Activated CD8-positive, alpha-beta memory T cell treated with anti-CD3 and anti-CD28 coated beads for 36 hours (primary cell): Measurements from ENCODE around the gene PLIN5. TPM values are rescaled to one million over a fixed set of nuclear protein-coding genes. Genes with fewer than 3 reads are reported as not detected.

Experiments
- CTCF ChIA-PET: fragments of 350-600 bp; sonication (Branson Sonifier 250); formaldehyde crosslinking; loops from one replicate; lab custom pipeline; 2021; ENCODE audit warnings: antibody characterized with exemption; lab: Charles Lee
- POLR2A ChIA-PET: fragments of 350-600 bp; sonication (Branson Sonifier 250); formaldehyde crosslinking; loops from one replicate; lab custom pipeline; 2021; ENCODE audit warnings: antibody characterized with exemption; lab: Charles Lee
- total RNA-seq, 2 experiments: library from RNA; stranded (reverse); gene quantifications; one replicate each; pipeline ENCODE4 v1.2.3, GENCODE V29; 2021

Gene PLIN5
- total RNA-seq, 2 experiments from 2014 or later = not detected

DNA sequence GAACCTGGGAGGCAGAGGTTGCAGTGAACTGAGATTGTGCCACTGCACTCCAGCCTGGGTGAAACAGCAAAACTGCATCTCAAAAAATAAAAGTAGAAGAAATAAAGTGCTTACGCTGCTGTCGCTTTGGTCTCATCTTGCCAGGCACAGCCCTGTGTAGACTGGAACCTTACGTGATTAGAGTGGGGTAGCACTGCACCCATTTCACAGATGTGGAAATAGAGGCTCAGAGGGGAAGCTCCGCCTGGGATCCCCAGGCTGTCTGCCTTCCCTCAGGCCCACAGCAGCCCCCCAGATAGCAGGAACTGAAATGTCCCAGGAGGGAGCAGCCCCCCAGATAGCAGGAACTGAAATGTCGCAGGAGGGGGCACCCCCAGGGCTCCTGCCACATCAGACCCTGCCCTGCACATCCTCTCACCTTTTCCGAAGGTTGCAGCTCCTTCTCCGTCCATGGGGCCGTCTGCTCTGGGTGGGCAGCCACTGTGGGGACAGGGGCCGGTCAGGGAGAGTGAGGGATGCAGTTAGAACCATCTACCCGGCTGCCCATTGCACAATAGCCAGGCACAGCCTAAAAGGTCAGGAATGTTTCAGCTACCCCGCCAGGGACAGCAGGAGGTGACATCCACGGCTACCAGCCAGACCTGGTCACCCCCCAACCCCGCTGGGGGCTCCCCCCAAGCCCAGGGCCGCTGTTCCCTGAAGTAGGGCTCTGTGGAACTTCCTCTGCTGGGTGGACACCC is 18.7 kb downstream of the PLIN5 start:
- CTCF ChIA-PET = no interaction called here
- POLR2A ChIA-PET = no interaction called here

DNA sequence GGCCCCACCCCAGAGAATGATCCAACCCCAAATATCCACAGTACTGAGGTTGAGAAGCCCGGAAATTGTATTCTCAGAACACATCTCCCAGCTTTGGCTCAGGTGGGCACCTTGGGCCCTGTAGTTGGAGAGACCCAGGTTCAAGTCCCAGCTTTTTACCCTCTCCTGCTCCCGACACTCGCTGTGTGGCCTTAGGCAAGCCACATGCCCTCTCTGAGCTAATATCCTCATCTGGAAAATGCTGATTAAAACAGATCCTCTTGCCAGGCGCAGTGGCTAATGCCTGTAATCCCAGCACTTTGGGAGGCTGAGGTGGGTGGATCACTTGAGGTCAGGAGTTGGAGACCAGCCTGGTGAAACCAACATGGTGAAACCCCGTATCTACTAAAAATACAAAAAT is 19.3 kb downstream of the PLIN5 start:
- CTCF ChIA-PET = no interaction called here
- POLR2A ChIA-PET = no interaction called here

DNA sequence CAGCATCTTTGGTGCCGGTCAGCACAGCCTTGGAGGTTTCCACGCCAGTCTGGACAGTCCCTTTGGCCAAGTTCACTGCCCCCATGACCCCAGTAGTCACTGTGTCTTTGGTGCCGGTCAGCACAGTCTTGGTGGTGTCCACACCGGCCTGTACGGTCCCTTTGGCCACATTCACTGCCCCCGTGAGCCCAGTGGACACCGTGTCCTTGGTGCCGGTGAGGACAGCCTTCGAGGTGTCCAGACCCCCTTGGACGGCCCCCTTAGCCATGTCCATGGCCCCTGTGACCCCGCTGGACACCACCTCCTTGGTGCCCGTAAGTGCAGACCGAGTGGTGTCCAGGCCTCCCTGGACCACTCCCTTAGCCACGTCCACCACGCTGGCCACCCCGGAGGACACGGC is 21.8 kb downstream of the PLIN5 start:
- CTCF ChIA-PET = no interaction called here
- POLR2A ChIA-PET = no interaction called here

DNA sequence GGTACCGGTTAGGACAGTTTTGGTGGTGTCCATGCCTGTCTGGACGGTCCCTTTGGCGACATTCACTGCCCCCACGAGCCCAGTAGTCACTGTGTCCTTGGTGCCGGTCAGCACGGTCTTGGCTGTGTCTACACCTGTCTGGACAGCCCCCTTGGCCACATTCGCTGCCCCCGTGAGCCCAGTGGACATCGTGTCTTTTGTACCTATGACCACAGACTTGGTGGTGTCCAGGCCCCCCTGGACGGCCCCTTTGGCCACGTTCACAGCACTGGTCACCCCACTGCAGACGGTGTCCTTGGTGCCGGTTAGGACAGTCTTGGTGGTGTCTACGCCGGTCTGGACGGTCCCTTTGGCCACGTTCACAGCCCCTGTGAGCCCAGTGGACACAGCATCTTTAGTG is 23.0 kb downstream of the PLIN5 start:
- CTCF ChIA-PET = no interaction called here
- POLR2A ChIA-PET = no interaction called here

DNA sequence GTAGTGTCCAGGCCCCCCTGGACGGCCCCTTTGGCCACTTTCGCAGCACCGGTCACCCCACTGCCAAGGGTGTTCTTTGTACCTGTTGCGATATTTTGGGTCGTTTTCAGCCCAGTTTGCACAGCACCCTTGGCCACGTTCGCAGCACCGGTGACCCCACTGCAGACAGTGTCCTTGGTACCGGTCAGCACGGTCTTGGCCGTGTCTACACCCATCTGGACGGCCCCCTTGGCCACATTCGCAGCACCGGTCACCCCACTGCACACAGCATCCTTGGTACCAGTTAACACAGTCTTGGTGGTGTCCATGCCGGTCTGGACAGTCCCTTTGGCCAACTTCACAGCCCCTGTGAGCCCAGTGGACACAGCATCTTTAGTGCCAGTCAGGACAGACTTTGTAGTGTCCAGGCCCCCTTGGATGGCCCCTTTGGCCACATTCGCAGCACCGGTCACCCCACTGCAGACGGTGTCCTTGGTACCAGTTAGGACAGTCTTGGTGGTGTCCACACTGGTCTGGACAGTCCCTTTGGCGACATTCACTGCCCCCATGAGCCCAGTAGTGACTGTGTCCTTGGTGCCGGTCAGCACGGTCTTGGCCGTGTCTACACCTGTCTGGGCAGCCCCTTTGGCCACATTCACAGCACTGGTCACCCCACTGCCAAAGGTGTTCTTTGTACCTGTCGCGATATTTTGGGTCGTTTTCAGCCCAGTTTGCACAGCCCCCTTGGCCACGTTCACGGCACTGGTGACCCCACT is 23.5 kb downstream of the PLIN5 start:
- POLR2A ChIA-PET = no interaction called here
- CTCF ChIA-PET = no interaction called here

DNA sequence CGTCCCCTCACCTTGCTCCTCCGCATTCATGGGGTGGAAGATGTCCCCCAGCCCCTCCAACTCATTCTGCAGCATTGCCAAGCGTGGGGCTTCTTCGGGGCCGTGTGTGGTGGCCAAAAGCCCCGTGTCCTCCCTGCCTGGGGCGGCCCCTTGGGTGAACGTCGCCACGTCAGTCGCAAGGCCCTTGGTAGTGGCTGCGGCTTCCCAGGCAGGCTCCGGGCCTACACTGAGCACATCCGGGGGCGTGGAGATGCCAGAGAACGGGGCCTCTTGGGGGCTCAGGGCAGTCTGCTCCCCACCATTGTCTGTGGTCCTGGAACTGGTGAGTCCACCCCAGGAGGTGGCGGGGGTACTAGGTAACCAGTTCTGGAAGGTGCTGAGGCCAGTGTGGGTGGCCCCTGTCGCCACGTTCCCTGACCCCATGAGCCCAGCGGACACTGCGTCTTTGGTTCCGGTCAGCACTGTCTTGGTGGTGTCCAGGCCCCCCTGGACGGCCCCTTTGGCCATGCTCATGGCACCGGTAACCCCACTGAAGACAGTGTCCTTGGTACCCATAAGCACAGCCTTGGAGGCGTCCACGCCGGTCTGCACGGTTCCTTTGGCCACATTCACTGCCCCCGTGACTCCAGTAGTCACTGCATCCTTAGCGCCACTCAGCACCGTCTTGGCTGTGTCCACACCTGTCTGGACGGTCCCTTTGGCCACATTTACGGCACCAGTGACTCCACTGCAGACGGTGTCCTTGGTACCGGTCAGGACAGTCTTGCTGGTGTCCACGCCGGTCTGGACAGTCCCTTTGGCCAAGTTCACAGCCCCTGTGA is 24.4 kb downstream of the PLIN5 start:
- ChIA-PET POLR2A (no interaction called here), CTCF (interaction anchor here (1.2 kb wide), 1 partner anchor 13 kb away, joined by 3 read pairs; no protein-coding TSS in a partner anchor)

DNA sequence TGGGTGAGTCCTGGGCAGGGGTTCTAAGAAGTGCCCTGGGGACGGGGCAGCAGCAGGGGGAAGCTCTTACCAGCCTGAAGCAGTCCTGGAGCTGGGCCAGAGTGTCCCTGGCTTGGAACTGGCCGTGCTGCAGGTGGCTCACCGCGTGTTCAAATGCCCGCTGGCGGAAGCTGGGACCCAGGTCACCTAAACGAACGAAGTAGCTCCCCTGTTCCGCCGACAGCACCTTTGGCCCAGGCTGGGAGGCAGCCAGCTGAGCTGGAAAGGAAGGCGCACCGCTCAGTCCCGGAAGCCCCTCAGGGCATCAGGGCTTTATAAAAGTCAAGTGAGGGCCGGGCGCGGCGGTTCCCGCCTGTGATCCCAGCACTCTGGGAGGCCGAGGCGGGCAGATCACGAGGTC is 26.3 kb downstream of the PLIN5 start:
- ChIA-PET CTCF (no interaction called here), POLR2A (no interaction called here)

DNA sequence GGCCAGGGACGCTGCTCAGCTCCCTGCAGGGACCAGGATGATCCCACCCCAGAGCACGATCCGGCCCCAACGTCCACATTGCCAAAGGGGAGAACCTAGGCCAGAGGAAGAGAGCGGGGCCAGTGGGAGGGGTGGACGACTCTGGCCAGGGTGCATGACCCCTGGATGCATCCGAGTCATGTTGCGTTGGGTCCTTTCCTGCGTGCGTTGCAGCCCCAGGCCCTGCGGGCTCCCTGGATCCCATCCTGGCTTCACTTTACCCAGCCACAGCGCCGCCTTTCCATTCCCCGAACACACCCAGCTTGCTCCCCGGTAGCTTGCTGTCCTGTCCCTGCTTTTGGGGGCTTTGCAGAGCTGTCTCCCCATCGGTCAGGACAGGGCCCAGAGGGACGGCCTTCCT is 27.2 kb downstream of the PLIN5 start:
- CTCF ChIA-PET = no interaction called here
- POLR2A ChIA-PET = interaction anchor here (0.6 kb wide), 1 partner anchor 254 kb away, joined by 3 read pairs; no protein-coding TSS in a partner anchor

DNA sequence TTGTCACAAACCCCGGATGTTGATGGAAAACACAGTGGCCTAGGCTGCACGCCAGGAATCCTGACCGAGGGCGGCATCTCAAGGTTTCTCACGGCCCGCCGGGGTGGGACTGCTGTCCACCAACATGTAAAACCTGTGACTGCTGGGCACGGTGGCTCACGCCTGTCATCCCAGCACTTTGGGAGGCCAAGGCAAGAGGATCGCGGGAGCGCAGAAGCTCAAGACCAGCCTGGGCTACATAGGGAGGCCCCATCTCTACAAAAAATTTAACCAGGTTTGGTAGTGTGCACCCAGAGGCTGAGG is 27.9 kb downstream of the PLIN5 start:
- POLR2A ChIA-PET = no interaction called here
- CTCF ChIA-PET = no interaction called here

DNA sequence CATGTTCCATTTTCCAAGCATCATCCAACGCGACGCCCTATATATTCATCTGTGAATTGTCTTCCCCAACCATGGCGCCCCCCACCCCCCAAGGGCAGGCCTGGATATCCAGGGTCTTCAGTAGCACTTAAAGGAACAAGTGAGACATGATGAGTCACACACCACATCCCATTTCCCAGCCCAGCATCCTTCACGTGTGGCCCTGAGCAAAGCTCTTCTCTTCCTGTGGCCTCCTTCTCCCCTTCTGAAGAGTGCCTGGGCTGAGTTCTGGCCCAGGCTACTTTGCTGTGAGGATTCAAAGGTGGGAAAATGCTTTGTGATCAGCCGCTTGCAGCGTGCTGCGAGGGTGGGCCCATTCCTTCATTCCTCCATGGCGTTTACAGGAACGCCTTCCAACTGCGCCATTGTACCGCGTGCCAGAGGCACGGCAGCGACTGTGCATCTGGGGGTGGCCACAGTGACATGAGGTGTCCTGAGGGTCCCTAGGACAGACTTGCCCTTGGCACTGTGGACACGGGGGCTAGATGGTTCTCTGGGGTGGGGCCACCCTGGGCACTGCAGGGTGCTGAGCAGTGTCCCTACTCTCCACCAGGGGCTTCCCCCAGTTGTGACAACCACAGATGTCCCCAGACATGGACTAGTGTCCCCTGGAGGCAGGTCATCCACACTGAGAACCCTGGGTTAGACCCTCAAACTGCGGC is 28.4 kb downstream of the PLIN5 start:
- POLR2A ChIA-PET = no interaction called here

DNA sequence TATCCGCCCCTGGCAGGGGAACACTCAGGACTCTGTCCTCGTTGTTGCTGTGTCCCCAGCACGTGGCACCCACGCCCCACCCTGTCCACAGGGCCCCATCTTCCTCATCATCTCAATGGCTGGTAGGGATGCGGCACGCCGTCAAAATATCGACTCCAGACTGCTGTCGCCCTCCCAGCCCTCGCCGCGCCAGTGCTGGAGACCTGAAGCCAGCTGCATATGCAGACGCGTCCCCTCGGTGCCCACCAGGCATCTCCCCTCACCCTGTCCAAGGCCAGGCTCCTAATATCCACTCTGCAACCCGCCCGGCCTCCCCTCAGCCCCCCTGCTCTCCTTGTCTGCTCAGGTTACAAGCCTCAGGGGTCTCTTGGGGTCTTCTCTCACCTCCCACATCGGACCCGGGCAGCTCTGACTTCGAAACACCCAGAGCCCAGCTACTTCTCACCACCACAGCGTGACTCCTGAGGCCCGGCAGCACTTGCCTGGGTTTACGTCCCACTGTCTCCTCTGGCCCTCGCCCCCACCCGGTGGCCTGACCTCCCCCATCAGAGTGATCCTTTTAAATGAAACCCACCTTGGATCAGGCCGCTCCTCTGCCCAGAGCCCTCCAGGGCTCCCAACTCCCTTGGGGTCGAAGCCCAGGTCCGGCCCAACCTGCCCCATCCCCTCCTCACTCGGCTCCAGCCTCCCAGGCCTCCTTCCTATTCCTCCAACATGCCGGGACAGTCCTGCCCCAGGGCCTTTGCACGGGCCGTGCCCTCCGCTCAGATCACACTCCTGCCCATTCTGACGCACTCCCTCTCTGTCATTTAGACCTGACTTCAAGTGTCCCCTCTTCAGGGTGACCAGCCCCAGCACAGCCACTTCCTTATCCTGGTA is 29.2 kb downstream of the PLIN5 start:
- ChIA-PET CTCF (no interaction called here), POLR2A (no interaction called here)

More for the DNA sequence above, 28.4 kb downstream of the PLIN5 start:
- CTCF ChIA-PET = no interaction called here

DNA sequence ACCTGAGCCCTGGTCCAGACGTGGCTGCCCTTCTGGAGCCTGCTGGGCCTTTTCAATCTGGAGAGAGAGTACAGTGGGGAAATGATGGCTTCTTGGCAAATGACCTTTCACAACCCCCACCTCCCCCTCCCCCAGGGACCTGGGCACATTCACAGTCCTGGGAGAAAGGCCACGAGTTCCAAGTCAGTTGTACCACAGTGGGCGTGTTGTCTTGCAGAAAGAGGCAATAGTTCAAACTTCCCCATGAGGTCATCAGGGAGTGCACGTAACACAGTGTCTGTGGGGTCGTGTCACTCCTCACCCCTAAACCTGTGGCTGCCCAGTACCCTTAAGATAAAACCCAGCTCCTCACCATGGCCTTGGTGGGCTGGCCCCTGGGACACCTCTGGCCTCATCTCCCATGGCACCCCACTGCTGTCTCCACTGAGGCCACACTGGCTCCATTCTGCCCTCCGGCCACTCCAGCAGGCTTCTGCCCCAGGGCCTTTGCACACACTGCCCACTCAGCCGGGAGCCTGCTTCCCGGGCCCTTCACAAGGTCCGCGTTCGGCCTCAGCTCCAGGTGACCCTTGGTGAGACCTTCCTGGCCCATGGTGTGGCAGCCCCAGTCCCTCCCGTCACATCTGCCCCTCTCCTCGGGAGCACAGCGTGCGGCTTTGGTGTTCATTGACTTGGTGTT is 30.0 kb downstream of the PLIN5 start:
- ChIA-PET POLR2A (interaction anchor here (0.6 kb wide), 1 partner anchor 26 kb away, joined by 4 read pairs; no protein-coding TSS in a partner anchor), CTCF (no interaction called here)

DNA sequence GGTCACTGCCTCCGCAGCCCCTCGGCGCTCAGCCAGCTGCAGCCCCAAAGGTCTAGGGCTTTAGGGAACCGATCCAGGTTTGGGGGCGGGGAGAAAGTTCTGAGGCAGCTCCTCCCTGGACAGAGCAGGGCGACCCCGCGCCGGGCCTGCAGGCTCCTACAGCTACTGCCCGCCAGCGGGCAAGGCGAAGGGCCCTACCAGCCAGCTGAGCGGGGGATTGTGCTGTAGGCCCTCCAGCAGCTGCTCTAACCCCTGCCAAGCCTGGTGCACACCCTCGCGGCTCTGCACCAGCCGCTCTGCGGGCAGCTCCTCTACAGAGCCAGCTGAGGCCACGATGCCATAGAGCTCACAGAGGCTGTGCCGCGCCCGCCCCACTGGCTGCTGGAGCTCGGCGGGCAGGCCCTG is 30.7 kb downstream of the PLIN5 start:
- ChIA-PET POLR2A (no interaction called here), CTCF (no interaction called here)

DNA sequence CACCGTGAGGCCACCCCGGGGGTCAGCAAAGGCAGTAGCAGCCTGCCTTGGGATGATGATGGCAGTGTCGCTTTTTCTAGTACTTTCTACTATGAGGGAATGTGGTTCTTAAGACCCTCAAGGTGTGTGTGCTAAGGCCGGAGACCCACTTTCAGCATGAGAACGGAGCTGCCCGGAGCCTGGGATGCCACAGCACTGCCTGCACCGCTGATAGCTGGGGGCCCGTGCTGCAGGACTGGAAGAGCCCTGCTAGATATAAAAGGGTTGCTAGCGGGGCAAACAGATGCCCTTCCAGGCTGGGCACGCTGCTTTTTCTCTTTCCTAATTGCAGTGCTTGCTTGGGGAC is 31.2 kb downstream of the PLIN5 start:
- ChIA-PET CTCF (interaction anchor here (0.6 kb wide), 1 partner anchor 1371 kb away, joined by 4 read pairs; no protein-coding TSS in a partner anchor), POLR2A (no interaction called here)

DNA sequence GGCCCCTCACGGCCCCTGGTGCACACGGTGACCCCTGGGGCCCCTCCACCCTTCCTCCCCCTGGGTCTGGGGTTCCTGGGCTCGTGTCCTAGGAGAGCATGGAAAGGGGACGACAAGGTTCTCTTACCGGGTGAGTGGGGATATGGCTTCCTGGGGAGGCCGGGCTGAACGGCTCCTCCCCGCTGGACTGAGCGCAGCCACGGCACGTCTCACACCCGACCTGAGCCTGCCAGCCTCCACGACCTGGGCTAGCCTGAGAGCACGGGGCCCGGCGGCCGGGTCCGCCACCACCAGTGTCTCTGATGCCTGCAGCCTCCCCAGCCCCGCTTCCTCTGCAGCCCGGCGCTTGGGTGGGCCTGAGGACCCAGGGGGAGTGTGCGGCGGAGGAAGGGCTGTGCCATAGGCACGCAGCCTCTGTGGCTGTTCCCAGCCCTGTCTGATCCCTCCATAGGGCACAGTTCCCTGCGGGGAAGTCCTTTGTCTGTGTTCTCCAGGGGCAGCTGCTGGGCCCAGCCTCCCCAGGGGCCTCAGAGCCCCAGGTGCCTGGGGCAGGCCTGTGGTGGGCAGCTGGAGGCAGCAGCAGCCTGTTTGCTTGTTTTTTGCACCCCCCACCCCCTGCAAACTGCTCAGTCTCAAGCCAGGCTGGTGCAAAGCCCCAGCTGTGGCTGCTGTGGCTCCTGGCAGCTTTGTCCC is 31.7 kb downstream of the PLIN5 start:
- POLR2A ChIA-PET = no interaction called here
- CTCF ChIA-PET = interaction anchor here (0.6 to 1.9 kb wide), 3 partner anchors 22 to 1371 kb away, joined by 3 to 5 read pairs (median 4); no protein-coding TSS in a partner anchor

DNA sequence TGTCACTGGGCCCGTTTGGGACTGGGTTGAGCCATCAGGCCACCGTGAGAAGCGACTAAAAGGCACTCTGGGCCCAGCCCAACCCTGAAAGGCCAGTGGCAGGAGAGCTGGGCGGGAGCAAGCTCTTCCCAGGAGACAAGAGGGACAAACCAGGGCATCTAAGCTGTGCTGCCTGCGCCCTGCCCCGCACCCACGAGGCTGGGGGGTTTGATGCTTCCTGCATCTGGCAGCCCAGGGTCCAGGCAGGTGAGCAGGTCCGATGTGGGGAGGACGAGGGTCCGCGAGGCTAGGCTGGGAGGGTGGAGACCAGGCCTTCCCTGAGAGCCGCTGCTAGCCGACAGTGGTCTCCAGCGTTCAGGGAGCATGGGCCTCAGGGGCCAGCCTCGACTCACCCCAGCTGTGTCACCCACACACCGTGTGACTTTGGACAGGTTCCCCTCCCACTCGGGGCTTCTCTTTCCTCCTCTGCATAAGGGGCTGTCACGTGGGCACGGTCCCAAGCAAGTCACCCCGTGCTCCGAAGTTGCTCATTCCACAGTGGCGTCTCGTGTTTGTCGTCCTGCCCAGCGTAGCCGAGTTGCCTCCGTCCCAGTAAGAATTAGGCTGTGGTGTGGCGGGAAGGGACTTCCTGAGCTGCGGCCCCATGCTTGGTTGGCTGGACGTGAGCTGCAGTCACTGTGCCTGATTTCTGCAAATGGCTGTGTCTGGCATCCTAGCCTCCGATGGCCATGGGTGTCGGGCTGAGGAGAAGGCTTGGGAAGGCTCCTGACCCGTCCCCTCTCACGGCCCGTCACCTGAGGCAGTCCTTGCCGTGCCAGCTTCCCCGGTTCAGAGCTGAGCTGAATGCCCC is 32.5 kb downstream of the PLIN5 start:
- ChIA-PET POLR2A (no interaction called here), CTCF (interaction anchor here (0.5 to 1.9 kb wide), 4 partner anchors 23 to 513 kb away, joined by 3 to 5 read pairs (median 4); no protein-coding TSS in a partner anchor)
